ENCODE results near the gene ALDH4A1.
A peak's percentile ranks its signal among the peaks of the same experiment; 100 is the strongest.

ALDH4A1 gene

GRCh38 chr1:18943914-18944572 is 41.7 kb upstream of the ALDH4A1 start:
- H3K4me3 ChIP-seq (ENCODE audit: low read depth, low read length), result no peak overlapping the region
- no peak for DNase-seq (ENCODE audit: low read depth, low spot score)
- in situ Hi-C loops (cut with HindIII; ENCODE audit: low sequenced_read_pairs), result no loop called here
- TF ChIP-seq, protein P1, sequence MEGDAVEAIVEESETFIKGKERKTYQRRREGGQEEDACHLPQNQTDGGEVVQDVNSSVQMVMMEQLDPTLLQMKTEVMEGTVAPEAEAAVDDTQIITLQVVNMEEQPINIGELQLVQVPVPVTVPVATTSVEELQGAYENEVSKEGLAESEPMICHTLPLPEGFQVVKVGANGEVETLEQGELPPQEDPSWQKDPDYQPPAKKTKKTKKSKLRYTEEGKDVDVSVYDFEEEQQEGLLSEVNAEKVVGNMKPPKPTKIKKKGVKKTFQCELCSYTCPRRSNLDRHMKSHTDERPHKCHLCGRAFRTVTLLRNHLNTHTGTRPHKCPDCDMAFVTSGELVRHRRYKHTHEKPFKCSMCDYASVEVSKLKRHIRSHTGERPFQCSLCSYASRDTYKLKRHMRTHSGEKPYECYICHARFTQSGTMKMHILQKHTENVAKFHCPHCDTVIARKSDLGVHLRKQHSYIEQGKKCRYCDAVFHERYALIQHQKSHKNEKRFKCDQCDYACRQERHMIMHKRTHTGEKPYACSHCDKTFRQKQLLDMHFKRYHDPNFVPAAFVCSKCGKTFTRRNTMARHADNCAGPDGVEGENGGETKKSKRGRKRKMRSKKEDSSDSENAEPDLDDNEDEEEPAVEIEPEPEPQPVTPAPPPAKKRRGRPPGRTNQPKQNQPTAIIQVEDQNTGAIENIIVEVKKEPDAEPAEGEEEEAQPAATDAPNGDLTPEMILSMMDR (IDR thresholded peaks at IDR 0.05; ENCODE audit: low read depth, low read length), result no peak

GRCh38 chr1:18943162-18943561 is 40.8 kb upstream of the ALDH4A1 start:
- TF ChIP-seq, protein P1 (IDR thresholded peaks at IDR 0.05; ENCODE audit: low read depth, low read length), result no peak
- in situ Hi-C loops (cut with HindIII; ENCODE audit: low sequenced_read_pairs), result no loop called here
- DNase-seq (ENCODE audit: low read depth, low spot score), result no peak
- no peak overlapping the region for H3K4me3 ChIP-seq (ENCODE audit: low read depth, low read length)

- H3K4me3 ChIP-seq (ENCODE audit: low read depth, low read length), result no peak overlapping the region
- TF ChIP-seq, protein P1 (IDR thresholded peaks at IDR 0.05; ENCODE audit: low read depth, low read length), result no peak
- in situ Hi-C loops (cut with HindIII; ENCODE audit: low sequenced_read_pairs), result no loop called here
- DNase-seq (ENCODE audit: low read depth, low spot score), result no peak
These were observed 40.0 kb upstream of the ALDH4A1 start for GRCh38 chr1:18942340-18942739.

DNA sequence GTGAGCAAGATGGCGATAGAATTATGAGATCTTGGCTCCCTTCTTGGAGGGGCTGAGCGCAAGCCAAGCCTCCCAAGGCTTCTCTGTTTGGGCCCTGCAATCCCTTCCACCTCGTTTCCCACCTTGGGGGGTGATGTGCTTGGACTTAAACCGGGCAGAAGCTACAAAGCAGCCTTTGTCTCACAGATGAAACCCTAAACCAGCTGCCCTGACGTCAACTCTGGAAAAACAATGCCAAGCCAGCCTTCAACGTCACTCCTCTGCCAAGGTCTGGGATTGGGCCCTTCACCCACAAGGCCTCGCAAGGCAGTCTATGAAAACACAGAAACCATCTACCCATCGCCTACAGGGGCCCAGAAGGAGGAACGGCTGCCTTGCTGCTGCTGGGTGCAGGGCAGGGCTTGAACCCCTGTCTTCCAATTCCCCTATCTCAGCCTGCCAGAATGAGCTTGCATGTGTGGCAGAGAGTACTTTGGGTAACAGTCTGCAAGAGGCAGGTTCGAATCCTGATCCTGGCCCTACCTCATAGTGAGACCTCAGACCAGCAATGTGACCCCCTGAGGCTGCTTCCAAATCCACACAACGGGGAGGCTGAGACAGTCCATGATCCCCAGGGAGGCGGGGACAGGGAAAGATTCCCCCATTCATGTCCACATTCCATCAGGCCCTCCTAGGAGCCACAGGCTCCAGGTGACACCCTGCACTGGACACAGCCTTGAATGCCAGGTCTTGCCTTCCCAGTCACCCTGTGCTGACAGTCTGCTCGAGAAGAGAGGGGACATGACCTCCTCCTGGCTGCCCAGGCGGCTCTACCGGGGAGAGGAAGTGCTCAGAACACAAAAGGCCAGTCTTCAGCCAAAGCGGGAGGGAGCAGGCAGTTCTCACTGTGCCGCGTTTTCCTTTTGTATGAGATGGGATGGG is 39.1 kb upstream of the ALDH4A1 start:
- DNase-seq (ENCODE audit: low read depth, low spot score), result peak; percentile 97
- H3K4me3 ChIP-seq (ENCODE audit: low read depth, low read length), result no peak overlapping the region
- TF ChIP-seq, protein P1 (IDR thresholded peaks at IDR 0.05; ENCODE audit: low read depth, low read length), result no peak
- in situ Hi-C loops (cut with HindIII; ENCODE audit: low sequenced_read_pairs), result no loop called here

- in situ Hi-C loops (cut with HindIII; ENCODE audit: low sequenced_read_pairs), result no loop called here
- TF ChIP-seq, protein P1 (IDR thresholded peaks at IDR 0.05; ENCODE audit: low read depth, low read length), result no peak
- H3K4me3 ChIP-seq (ENCODE audit: low read depth, low read length), result no peak overlapping the region
- no peak for DNase-seq (ENCODE audit: low read depth, low spot score)
These were observed 38.1 kb upstream of the ALDH4A1 start for GRCh38 chr1:18940303-18941020.

Measured in astrocyte of the spinal cord (primary cell).